ENCODE data around the gene GRIK5.

The GRIK5 gene

DNA sequence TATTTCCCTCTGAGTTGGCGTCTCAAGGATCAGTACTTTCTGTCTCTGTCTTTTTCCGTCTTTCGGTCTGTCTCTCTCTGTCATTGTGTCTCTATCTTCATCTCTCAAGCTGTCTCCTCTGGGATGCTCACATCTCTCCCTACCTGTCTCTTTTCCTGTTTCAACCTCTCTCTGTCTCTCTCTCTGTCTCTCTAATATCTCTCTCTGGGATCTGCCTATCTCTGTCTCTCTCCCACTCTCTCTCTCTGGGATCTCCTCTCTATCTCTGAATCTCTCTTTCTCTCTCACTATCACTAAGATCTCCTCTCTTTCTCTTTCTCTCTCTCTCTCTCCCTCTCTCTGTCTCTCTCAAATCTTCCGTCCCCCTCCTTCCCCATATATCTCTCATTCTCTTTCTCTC is 80.0 kb downstream of the GRIK5 start:
- TF ChIP-seq, protein P1, sequence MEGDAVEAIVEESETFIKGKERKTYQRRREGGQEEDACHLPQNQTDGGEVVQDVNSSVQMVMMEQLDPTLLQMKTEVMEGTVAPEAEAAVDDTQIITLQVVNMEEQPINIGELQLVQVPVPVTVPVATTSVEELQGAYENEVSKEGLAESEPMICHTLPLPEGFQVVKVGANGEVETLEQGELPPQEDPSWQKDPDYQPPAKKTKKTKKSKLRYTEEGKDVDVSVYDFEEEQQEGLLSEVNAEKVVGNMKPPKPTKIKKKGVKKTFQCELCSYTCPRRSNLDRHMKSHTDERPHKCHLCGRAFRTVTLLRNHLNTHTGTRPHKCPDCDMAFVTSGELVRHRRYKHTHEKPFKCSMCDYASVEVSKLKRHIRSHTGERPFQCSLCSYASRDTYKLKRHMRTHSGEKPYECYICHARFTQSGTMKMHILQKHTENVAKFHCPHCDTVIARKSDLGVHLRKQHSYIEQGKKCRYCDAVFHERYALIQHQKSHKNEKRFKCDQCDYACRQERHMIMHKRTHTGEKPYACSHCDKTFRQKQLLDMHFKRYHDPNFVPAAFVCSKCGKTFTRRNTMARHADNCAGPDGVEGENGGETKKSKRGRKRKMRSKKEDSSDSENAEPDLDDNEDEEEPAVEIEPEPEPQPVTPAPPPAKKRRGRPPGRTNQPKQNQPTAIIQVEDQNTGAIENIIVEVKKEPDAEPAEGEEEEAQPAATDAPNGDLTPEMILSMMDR (IDR thresholded peaks at IDR 0.05; ENCODE audit: low read length, missing control alignments): no peak
- H3K4me3 ChIP-seq (replicated peaks; ENCODE audit: low read depth, low read length): no peak overlapping the region
- DNase-seq (ENCODE audit: low read depth): no peak

DNA sequence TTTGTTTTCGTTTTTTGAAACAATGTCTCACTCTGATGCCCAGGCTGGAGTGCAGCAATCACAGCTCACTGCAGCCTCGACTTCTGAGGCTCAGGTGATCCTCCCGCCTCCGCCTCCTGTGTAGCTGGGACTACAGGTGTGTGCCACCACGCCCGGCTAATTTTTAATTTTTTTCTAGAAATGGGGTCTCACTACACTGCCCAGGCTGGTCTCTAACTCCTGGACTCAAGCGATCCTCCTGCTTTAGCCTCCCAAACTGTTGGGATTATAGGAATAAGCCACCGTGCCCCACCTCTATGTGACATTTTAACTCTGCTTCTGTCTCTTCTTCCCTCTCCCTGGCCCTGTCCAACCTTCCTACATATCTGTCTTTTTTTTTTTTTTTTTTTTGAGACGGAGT is 81.1 kb downstream of the GRIK5 start:
- no peak overlapping the region for H3K4me3 ChIP-seq (replicated peaks; ENCODE audit: low read depth, low read length)
- TF ChIP-seq, protein P1 (IDR thresholded peaks at IDR 0.05; ENCODE audit: low read length, missing control alignments): no peak
- no peak for DNase-seq (ENCODE audit: low read depth)

DNA sequence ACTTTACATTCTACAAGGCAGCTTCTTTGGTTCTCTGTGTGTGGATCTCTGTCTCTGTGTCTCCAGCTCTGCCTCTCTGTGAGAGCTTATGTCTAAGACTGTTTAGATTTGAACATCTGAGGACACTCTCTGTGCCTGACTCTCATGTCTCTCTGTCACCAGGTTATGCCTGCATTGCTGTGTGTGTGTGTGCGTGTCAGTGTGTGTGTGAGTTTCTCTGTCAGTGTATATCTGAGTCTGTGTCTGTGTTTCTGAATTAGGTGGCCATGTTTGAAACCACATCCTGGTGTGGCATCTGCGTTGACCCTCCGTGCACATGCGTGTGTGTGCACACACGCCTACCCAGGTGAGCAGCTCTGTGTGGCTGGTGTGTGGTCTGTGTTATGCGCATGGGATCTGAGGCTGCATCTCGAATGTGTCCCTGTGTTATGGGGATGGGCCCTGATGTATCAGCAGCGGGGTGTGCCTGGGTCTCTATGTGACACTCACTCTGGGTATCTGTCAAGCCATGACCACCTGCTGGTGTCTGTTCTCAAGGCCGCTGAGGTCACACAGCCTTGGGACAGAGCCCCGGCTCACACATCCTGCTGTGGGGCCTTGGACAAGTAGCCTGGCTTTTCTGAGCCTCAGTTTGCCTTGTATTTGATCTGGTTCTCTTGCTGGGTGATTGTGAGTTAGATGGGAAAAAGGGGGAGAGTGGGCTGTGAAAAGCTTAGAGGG is 82.7 kb downstream of the GRIK5 start:
- no peak for DNase-seq (ENCODE audit: low read depth)
- H3K4me3 ChIP-seq (replicated peaks; ENCODE audit: low read depth, low read length): no peak overlapping the region
- TF ChIP-seq, protein P1 (IDR thresholded peaks at IDR 0.05; ENCODE audit: low read length, missing control alignments): no peak

DNA sequence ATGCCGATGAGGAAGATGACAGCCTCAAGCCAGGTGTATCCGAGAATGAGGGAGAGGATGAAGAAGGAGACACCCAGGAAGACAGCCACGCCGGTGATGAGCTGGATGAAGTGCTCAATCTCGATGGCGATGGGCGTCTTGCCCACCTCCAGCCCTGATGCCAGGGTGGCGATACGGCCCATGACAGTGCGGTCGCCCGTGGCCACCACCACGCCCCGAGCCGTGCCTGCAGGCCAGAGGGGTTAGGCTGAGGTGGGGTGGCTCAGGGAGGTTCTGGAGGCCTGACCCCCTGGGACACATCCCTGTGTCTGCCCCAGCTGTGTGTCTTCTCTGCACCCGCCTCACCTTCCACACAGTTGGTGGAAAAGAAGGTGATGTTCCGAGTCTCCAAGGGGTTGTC is 85.0 kb downstream of the GRIK5 start:
- DNase-seq (ENCODE audit: low read depth): no peak
- H3K4me3 ChIP-seq (replicated peaks; ENCODE audit: low read depth, low read length): no peak overlapping the region
- TF ChIP-seq, protein P1 (IDR thresholded peaks at IDR 0.05; ENCODE audit: low read length, missing control alignments): no peak

DNA sequence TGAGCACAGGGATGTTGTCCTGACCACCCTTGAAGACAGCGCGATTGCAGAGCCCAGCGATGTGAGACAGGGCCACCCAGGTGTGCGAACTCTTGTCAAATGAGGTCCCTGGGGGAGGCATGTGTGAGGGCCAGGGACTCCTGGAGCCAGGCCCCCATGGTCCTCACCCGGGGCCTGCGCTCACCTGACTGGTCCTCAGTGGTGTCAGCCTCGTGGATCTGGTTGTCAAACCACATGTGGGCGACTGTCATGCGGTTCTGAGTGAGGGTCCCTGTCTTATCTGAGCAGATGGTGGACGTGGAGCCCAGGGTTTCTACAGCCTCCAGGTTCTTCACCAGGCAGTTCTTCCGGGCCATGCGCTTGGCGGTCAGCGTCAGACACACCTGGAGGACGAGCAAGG is 88.3 kb downstream of the GRIK5 start:
- DNase-seq (ENCODE audit: low read depth): no peak
- H3K4me3 ChIP-seq (replicated peaks; ENCODE audit: low read depth, low read length): no peak overlapping the region
- TF ChIP-seq, protein P1 (IDR thresholded peaks at IDR 0.05; ENCODE audit: low read length, missing control alignments): no peak

DNA sequence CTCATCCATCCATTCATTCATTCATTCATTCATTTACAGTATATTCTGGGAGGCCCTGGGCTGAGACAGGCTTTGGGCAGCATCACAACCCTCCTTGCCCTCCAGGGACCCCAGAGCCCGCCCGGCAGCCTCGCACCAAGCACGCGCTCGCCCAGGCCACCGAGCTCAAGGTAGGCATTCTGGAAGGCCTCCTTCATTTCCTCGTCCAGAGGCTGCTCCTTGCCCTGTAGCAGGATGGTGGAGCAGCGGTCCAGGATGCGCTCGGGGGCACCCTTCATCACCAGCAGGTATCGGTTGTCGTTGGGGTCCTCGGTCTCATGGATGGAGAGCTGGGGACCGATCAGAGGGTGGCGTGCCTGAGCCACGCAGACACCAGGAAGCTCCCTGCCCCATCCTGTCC is 91.5 kb downstream of the GRIK5 start:
- TF ChIP-seq, protein P1 (IDR thresholded peaks at IDR 0.05; ENCODE audit: low read length, missing control alignments): no peak
- no peak overlapping the region for H3K4me3 ChIP-seq (replicated peaks; ENCODE audit: low read depth, low read length)
- no peak for DNase-seq (ENCODE audit: low read depth)

DNA sequence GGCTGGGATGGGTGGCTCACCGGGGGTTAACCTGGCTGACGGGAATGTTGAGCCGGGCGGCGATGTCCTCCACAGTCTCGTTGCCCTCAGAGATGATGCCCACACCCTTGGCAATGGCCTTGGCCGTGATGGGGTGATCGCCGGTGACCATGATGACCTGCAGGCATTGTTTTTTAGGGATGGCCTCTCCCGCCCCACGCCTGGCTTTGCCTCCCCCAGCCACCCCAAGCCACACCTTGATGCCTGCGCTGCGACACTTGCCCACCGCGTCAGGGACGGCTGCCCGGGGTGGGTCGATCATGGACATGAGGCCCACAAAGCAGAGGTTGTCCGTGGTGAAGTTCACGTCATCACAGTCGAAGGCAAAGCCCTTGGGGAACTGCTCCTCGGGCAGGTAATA is 92.1 kb downstream of the GRIK5 start:
- TF ChIP-seq, protein P1 (IDR thresholded peaks at IDR 0.05; ENCODE audit: low read length, missing control alignments): no peak
- no peak for DNase-seq (ENCODE audit: low read depth)
- H3K4me3 ChIP-seq (replicated peaks; ENCODE audit: low read depth, low read length): no peak overlapping the region

Measured in fibroblast of pulmonary artery (primary cell).